Thoracic aorta (tissue), 2 donors: ENCODE data around the gene ZNF446. TPM values are rescaled to one million over a fixed set of nuclear protein-coding genes. Genes with fewer than 3 reads are reported as not detected.

ENCODE experiments used
- ATAC-seq: fragments of 150-250 bp; one replicate; pipeline ENCODE4 v1.8.0; 2017; ENCODE audit warnings: low read depth; ENCODE audit not compliant: insufficient number of reproducible peaks, low FRiP score
- DNase-seq: peaks from one replicate; pipeline ENCODE4 v3.0.0-alpha.2; 2020; ENCODE audit warnings: low spot score
- H3K27ac ChIP-seq, 2 donors: fragments of 200-600 bp; sonication (generic); 1 replicate in 1 of 2; 2 replicates in 1 of 2; pipeline ENCODE4 v1.5.1; 2016; ENCODE audit warnings: mild to moderate bottlenecking in 2 of 2, moderate library complexity in 2 of 2
- H3K27me3 ChIP-seq: fragments of 200-600 bp; sonication (generic); replicated peaks from 2 replicates; pipeline ENCODE4 v1.6.0; 2016; ENCODE audit warnings: mild to moderate bottlenecking; ENCODE audit not compliant: insufficient read depth
- H3K36me3 ChIP-seq: fragments of 200-600 bp; sonication (generic); one replicate; pipeline ENCODE4 v1.5.1; 2016
- H3K4me1 ChIP-seq, 2 donors: fragments of 200-600 bp; sonication (generic); 1 replicate in 1 of 2; 2 replicates in 1 of 2; pipeline versions ENCODE4 v1.5.1 to v1.6.0; 2016; ENCODE audit warnings: low read depth in 2 of 2, mild to moderate bottlenecking in 1 of 2; ENCODE audit not compliant: control insufficient read depth in 1 of 2
- H3K4me3 ChIP-seq: fragments of 200-600 bp; sonication (generic); 2 replicates; pipeline ENCODE4 v1.5.1; 2016; ENCODE audit warnings: mild to moderate bottlenecking
- H3K9me3 ChIP-seq: fragments of 200-600 bp; sonication (generic); 2 replicates; pipeline ENCODE4 v1.5.1; 2016
- total RNA-seq, 2 donors: library from RNA; depleted of rRNA; stranded (reverse); fragments of >200 nt; gene quantifications; one replicate each; pipeline versions ENCODE4 v1.1.0 to v1.2.3, GENCODE V29; 2016
- TF ChIP-seq, protein P1 (sequence below): fragments of 200-600 bp; sonication (generic); IDR thresholded peaks from one replicate; pipeline ENCODE4 v1.5.1; 2019; ENCODE audit warnings: antibody characterized with exemption

The ZNF446 gene
- total RNA-seq, 2 donors from 2014 or later = 17.8 to 23.7 TPM

DNA sequence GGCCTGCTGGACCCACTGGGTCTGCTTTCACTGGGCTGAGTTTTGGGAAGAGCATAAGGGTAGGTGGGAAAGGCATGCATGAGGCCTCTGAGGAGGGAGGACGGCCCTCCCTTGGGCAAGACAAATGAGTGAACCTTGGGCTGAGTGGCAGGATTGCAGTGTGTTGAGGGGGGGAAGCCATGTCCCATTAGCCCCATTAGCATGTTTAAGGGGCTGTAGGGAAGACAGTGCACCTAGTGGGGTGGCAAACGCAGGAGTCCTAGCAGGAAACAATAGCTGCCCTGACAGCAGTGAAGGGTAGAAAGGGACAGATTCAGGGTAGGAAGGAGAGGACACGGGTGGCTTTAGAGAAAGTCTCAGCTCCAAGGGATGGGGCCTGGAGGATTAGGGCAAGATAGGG lies 46.6 kb downstream of the ZNF446 start:
- Histone ChIP-seq H3K36me3 (no peaks in the 10 kb centered on the region), H3K4me3 (no peak overlapping the region), H3K9me3 (no peaks in the 10 kb centered on the region), H3K4me1 (peaks cover 8 to 20% of the 10 kb centered on the region in 2 donors), H3K27me3 (no peaks in the 10 kb centered on the region), H3K27ac (no peak overlapping the region)
- no peak for ATAC-seq
- DNase-seq = no peak
- TF ChIP-seq, protein P1, sequence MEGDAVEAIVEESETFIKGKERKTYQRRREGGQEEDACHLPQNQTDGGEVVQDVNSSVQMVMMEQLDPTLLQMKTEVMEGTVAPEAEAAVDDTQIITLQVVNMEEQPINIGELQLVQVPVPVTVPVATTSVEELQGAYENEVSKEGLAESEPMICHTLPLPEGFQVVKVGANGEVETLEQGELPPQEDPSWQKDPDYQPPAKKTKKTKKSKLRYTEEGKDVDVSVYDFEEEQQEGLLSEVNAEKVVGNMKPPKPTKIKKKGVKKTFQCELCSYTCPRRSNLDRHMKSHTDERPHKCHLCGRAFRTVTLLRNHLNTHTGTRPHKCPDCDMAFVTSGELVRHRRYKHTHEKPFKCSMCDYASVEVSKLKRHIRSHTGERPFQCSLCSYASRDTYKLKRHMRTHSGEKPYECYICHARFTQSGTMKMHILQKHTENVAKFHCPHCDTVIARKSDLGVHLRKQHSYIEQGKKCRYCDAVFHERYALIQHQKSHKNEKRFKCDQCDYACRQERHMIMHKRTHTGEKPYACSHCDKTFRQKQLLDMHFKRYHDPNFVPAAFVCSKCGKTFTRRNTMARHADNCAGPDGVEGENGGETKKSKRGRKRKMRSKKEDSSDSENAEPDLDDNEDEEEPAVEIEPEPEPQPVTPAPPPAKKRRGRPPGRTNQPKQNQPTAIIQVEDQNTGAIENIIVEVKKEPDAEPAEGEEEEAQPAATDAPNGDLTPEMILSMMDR = no peak

DNA sequence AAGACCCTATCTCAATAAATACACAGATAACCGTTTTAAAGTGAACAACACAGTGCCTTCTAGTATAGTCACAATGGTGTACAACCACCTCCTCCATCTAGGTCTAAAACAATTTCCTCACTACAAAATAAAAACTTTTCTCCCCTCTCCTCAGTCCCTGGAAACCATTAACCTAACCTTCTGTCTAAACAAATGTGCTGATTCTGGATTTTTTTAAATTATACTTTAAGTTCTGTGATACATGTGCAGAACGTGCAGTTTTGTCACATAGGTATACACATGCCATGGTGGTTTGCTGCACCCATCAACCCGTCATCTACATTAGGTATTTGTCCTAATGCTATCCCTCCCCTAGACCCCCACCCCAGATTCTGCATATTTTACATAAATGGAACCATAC lies 53.3 kb downstream of the ZNF446 start:
- Histone ChIP-seq H3K27me3 (no peaks in the 10 kb centered on the region), H3K4me3 (no peak overlapping the region), H3K4me1 (no peaks in the 10 kb centered on the region), H3K9me3 (no peaks in the 10 kb centered on the region), H3K27ac (no peak overlapping the region), H3K36me3 (no peaks in the 10 kb centered on the region)
- TF ChIP-seq, protein P1 = no peak
- ATAC-seq (no peak), DNase-seq (no peak)

Other genes with a start within 250 kb of the ZNF446 start
- 10 to 100 TPM; 23.8 to 25.6 TPM for gene ZNF544, start 247.4 kb upstream of the ZNF446 start, total RNA-seq
- gene ZNF8, start 197.4 kb upstream of the ZNF446 start, total RNA-seq = 10 to 100 TPM; 11.4 to 12.0 TPM
- gene ERVK3-1, start 171.0 kb upstream of the ZNF446 start, total RNA-seq = 10 to 100 TPM; 37.4 to 87.9 TPM
- gene ZSCAN22, start 149.4 kb upstream of the ZNF446 start, total RNA-seq = 1 to 10 TPM; 1.1 to 4.2 TPM
- 10 to 100 TPM in 1 of 2 donors, 1 to 10 TPM in 1; 1.9 to 10.0 TPM for gene A1BG, start 122.9 kb upstream of the ZNF446 start, total RNA-seq
- gene ZNF497, start 113.6 kb upstream of the ZNF446 start, total RNA-seq = 1 to 10 TPM in 1 of 2 donors, not detected in 1; 2.3 TPM
- gene ZNF837, start 95.3 kb upstream of the ZNF446 start, total RNA-seq = 1 to 10 TPM; 1.6 to 3.9 TPM
- 100 to 1,000 TPM; 747 to 789 TPM for gene RPS5, start 89.1 kb upstream of the ZNF446 start, total RNA-seq
- gene RNF225, start 80.7 kb upstream of the ZNF446 start, total RNA-seq = not detected
- 10 to 100 TPM; 18.7 to 31.5 TPM for gene ZNF584, start 67.7 kb upstream of the ZNF446 start, total RNA-seq
- 10 to 100 TPM in 1 of 2 donors, 1 to 10 TPM in 1; 3.1 to 10.2 TPM for gene ZNF132, start 36.2 kb upstream of the ZNF446 start, total RNA-seq
- 10 to 100 TPM in 1 of 2 donors, 1 to 10 TPM in 1; 6.0 to 12.0 TPM for gene ZNF324B, start 24.7 kb upstream of the ZNF446 start, total RNA-seq
- gene ZNF324, start 9.3 kb upstream of the ZNF446 start, total RNA-seq = 10 to 100 TPM; 19.8 to 31.7 TPM
- gene SLC27A5, start 35.6 kb downstream of the ZNF446 start, total RNA-seq = 1 to 10 TPM; 7.1 to 8.5 TPM
- 10 to 100 TPM; 10.4 to 10.9 TPM for gene ZBTB45, start 43.5 kb downstream of the ZNF446 start, total RNA-seq
- gene TRIM28, start 67.7 kb downstream of the ZNF446 start, total RNA-seq = 100 to 1,000 TPM; 192 to 204 TPM
- 10 to 100 TPM; 90.3 to 98.8 TPM for gene CHMP2A, start 78.8 kb downstream of the ZNF446 start, total RNA-seq
- 10 to 100 TPM; 17.1 to 18.9 TPM for gene UBE2M, start 82.3 kb downstream of the ZNF446 start, total RNA-seq
- gene MZF1, start 97.0 kb downstream of the ZNF446 start, total RNA-seq = 10 to 100 TPM; 44.9 to 46.8 TPM